Pons (tissue), 1 donor: ENCODE data around the gene ZNF655.

Experiments used
- DNase-seq: peaks from one replicate; pipeline ENCODE4 v3.0.0-alpha.2; 2016; ENCODE audit warnings: low spot score

ZNF655 gene

GRCh38 chr7:99606531-99606930 is 48.1 kb downstream of the ZNF655 start:
- no peak for DNase-seq

DNA sequence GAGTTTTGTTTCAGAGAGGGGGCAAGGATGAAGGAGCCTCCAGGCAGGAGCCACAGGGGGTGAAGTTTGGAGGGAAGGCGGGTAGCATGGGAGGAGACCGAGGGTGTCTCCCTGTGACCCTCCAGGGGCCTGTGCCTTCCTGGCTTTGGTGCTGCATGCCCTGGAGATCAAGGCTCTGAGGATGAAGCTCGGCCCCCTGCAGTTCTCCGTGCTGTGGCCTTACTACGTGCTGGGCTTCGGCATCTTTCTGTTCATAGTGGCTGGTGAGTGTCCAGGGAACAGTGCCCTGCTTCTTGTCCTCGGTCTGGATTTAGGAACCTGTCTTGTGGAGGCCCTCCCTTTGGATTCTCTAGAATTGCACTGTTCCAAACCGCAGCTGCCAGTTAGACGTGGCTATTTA is 49.1 kb downstream of the ZNF655 start:
- no peak for DNase-seq

- DNase-seq = no peak
Measured at GRCh38 chr7:99614495-99614894, 56.1 kb downstream of the ZNF655 start.

DNA sequence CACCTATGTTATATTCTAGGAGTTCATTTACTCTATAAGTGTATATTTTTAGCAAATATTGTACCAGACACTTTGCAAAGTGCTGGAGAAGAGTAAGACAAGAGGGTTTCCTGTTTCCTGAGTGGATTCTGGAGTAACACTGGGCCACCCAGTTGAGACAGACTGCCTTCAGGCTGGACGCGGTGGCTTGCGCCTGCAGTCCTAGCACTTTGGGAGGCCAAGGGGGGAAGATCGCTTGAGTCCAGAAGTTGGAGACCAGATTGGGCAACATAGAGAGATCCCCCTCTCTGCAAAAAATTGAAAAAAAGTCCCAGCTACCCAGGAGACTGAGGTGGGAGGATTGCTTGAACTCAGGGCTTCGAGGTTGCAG is 57.5 kb downstream of the ZNF655 start:
- no peak for DNase-seq

DNA sequence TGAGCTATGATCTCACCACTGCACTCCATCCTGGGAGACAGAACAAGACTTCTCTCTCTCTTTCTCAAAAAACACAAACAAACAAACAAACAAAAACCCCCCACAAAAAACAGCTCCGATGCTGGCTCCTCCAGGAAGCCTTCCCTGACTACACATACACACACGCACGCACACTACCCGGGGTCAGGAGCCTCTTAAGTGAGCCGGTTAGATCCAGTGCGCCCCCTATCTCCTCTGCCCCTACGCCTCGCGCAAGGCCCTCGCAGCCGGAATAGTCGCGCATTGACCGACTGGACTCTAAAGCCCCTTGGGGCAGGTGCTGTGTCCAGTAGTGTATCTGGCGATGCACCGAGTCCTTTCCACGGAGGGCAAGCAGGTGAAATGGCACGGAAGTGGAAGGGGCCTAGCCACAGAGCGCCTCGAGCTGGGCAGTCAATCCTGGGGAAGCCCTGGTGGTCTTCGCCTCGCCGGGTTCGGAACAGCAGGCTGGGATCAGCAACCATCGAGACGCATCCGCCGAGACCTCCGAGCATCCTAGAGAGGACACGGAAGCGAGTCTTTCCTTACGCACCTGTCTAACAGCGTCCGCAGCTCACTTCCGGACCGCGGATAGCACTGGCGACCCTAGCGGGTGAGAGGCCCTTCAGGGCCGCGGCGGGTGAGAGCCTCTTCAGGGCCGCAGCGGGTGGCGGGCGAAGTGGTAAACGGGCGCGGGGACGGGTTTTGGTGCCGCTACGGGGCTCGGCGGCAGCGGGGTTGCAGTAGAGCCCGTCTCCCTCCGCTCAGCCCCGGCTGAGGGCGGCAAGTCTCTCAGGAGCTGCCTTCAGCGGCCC is 58.1 kb downstream of the ZNF655 start, which contains the start of gene ZSCAN25:
Gene ZSCAN25, plus strand, starts transcription at position 588 of the 833 bp plus-strand sequence. CDS start 2,661 bp downstream, outside the sequence.
- peak; percentile 84 for DNase-seq

DNA sequence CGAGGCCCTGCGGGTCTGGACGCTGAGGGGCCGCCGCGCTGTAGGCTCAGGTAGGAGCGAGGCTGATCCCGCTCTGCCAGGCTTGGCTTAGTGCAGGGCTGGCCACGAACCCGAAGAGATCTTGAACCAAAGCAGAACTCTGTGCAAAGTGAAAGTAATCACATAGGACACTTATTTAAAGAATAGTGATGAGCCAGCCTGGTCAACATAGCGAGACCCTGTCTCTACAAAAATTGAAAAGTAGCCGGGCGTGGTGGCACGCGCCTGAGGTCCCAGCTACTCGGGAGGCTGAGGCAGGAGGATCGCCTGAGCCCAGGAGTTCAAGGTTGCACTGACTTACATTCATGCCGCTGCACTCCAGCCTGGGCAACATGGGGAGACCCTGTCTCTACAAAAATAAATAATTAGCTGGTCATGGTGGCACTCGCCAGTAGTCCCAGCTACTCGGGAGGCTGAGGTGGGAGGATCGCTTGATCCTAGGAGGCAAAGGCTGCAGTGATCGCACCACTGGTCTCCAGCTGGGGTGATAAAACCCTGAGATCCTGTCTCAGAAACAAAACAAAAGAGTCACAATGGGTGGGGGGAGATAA is 58.8 kb downstream of the ZNF655 start:
- DNase-seq = no peak

DNA sequence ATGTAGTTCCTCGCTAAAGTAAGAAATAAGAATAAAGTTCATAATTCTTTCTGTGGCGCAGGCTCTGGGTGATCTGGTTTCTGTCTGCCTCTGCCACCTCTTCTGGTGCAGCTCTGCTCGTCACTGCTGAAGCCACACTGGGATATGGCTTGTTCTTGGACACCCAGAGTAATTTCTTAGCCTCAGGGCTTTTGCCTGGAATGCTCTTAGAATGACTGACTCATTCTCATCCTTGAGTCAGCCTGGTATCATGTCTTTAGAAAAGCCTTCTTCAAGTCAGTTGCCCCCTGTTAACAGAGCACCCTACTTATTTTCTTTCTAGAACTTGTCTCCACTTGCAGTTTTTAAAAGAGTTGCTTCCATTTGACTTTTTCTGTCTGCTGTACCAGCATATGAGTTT is 60.3 kb downstream of the ZNF655 start:
- no peak for DNase-seq

DNA sequence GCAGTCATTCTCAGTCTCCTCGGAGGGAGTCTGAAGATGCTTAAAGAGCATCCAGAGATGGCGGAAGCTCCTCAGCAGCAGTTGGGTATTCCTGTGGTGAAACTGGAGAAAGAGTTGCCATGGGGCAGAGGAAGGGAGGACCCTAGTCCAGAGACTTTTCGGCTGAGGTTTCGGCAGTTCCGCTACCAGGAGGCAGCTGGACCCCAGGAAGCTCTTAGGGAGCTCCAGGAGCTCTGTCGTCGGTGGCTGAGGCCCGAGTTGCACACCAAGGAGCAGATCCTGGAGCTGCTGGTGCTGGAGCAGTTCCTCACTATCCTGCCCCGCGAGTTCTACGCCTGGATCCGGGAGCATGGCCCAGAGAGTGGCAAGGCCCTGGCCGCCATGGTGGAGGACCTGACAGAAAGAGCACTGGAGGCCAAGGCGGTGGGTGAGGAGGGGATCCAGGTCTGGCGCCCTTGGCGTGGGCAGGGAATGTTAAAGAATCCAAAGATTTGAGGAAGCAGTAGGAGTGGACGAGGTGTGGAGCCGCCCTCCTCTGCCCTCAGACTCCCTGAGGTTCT is 61.2 kb downstream of the ZNF655 start:
- no peak for DNase-seq

DNA sequence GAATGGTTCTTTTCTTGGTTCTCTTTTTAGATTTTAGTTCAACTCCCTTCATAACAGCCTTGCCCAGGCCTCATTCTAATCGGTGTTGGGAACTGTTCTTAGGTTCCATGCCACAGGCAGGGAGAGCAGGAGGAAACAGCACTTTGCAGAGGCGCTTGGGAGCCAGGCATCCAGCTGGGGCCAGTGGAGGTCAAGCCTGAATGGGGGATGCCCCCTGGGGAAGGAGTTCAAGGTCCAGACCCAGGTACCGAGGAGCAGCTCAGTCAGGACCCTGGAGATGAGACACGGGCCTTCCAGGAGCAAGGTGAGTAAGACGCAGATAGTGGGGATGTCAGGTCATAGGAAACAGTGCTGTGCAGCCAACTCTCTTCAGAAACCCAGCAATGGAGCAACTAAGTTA is 62.8 kb downstream of the ZNF655 start:
- DNase-seq = no peak

GRCh38 chr7:99622596-99622995 is 64.2 kb downstream of the ZNF655 start:
- no peak for DNase-seq

DNA sequence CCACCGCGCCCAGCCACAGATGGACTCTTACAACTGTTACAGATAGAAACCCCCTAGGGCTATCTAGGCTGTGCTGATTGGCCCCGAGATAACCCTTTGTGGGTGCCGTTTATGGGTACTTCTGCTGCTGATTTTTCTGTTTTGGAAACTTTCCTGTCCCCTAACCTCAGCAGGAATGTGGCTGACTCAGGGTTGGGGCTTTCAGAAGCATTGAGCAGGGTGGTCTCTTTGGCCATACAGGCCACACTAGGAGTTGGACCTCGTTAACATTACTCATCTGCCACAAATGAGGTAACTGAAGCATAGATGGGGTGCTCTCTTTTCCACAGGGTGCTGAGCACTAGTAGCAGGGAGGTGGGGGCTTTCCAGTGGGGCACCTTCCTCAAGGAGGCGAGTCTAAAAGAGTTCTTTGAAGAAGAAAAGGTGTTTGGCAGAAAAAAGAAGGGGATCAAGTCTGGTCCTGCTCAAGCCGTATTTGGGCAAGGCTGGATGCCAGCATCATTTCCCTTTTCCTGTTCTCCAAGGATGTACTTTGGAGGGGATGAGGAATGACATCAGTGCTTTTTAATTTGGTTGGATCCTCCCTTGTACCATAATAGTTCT is 64.8 kb downstream of the ZNF655 start:
- no peak for DNase-seq

- no peak for DNase-seq
Measured at GRCh38 chr7:99623702-99624447, 65.4 kb downstream of the ZNF655 start.

DNA sequence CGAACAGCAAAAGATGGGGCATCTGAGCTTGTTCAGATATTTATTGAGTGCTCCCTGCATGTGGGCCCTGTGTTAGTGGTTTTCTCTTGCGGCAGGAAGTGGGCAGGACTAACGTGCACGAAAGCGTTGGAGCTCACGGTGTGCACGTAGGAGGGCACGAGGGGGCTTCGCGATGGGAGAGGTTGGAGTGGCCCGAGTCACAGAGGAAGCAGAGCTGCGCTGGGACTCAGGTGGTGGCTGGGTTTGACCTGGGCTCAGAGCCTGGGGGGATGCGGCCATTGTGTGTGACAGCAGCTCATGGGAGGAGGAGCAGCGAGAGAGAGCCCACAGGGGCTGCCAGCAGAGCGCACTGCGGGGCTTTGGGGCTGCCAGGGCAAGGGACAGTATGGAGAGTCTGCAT is 66.0 kb downstream of the ZNF655 start:
- no peak for DNase-seq

- no peak for DNase-seq
Measured at GRCh38 chr7:99625321-99625720, 66.9 kb downstream of the ZNF655 start.

DNA sequence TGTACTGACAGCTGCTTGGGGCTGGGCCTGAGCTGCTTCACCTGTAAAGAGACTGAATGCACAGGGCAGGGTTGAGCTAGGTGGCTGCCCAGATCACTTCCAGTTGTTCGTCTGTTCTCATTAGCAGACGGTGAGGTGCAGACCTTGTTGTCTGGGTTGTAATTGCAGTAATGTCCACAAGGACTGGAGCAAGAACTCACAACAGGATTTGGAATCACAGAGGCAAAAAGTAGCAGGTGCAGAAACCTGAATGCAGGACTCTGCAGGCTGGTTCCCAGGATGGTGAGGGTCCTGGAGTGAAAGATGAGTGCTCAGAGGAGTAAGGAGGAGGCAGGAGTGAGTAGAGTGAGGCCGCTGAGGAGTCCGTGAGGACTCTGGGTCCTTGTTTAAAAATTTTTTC is 67.5 kb downstream of the ZNF655 start:
- no peak for DNase-seq
